Fibroblast of the aortic adventitia (primary cell): ENCODE results near the gene PITPNM3. TPM values are rescaled to one million over a fixed set of nuclear protein-coding genes. Genes with fewer than 3 reads are reported as not detected.

Source experiments
- DNase-seq: peaks from one replicate; pipeline ENCODE4 v3.0.0-alpha.2; 2010; ENCODE audit warnings: low read depth
- H3K4me3 ChIP-seq: 2 replicates; pipeline ENCODE4 v1.5.1; 2011; ENCODE audit warnings: low read depth, mild to moderate bottlenecking, control low read depth, low read length, moderate library complexity
- total RNA-seq: library from RNA; depleted of rRNA; stranded (reverse); fragments of >200 nt; gene quantifications from 2 replicates; pipeline ENCODE4 v1.2.3, GENCODE V29; 2012; ENCODE audit warnings: low replicate concordance
- TF ChIP-seq, protein P1 (sequence below): IDR thresholded peaks from 2 replicates; pipeline ENCODE4 v1.5.1; 2011; ENCODE audit warnings: mild to moderate bottlenecking, low read length, control low read depth, inconsistent platforms; ENCODE audit not compliant: insufficient read depth

The PITPNM3 gene
- total RNA-seq, 1 donor, result 1.3 TPM

DNA sequence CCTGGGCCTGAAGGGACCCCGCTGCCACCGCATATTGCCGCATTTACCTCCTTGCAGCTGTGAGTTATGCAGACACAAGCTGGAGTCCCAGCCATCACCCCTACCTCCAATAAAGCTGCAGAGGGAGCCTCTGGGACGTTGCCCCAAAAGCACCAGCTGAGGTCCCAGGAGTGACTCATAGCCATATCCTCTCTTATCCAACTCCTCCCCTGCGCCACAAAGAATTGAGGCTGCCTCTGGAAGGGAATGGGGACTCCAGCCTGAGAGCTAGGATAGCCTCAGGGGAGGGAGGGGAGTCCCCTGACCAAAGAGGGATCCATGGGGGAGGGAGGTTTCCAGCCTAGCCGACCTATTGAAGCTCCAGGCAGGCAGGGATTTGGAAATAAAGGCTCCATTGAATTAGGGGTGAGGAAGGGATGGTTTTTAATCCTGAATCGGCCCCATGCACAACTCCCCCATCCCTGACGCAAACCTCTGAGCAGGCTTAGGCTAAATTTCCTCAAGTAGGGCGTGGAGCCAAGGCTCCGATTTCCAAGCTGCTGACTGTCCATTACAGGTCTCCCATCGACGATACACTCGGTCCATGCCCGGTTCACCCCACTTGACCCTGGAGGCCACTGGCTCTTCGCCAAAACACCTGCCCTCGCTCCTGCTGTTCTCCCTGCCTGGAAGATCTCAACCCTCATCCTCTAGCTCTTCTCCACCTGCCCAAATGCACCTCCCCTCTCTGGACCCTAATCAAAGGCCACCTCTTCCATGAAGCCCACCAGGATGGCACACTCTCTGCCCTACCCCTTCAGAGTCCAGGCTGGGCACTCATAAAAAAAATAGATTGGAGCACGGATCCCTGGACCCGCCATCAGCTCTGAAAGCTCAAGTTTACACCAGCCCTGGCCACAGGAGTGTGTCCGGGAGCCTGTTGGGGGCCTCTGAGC lies 84.6 kb downstream of the PITPNM3 start:
- DNase-seq, result peak; percentile 64
- TF ChIP-seq, protein P1, sequence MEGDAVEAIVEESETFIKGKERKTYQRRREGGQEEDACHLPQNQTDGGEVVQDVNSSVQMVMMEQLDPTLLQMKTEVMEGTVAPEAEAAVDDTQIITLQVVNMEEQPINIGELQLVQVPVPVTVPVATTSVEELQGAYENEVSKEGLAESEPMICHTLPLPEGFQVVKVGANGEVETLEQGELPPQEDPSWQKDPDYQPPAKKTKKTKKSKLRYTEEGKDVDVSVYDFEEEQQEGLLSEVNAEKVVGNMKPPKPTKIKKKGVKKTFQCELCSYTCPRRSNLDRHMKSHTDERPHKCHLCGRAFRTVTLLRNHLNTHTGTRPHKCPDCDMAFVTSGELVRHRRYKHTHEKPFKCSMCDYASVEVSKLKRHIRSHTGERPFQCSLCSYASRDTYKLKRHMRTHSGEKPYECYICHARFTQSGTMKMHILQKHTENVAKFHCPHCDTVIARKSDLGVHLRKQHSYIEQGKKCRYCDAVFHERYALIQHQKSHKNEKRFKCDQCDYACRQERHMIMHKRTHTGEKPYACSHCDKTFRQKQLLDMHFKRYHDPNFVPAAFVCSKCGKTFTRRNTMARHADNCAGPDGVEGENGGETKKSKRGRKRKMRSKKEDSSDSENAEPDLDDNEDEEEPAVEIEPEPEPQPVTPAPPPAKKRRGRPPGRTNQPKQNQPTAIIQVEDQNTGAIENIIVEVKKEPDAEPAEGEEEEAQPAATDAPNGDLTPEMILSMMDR, result peak; percentile 27
- no peak overlapping the region for H3K4me3 ChIP-seq

DNA sequence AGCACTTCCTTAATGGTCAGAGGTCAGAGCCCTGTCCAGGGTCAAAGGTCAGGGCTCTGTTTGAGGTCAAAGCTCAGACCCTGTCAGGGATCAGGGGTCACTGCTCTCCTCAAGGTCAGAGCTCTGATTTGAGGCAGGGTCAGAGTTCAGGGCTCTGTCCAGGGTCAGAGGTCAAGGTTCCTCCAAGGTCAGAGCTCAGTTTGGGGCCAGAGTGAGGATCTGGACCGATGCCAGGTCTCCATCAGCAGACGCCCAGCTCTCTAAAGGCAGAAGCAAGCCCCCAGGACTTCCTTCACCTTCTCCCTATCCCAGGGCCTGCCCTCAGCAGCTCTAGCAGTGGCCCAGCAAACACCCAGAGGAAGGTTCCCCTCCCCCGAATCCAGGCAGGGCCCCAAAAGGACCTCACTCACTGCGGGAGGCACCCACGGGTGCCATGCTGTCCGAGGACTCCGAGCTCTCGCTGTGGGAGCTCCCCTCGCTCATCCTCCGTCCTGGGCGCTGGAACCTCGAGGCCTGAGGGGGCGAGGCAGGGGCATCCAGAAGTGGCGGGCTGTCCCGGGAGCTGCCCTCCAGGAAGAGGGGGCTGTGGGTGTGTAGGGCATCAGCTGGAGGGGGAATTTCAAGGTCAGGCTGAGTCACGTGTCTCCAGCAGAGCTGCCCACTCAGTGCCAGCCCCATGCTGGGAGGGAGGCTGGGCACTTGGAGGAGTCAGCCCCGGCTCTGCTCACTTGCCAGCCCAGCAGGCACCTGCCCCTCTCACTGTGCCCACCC lies 85.4 kb downstream of the PITPNM3 start:
- DNase-seq, result no peak
- TF ChIP-seq, protein P1, result no peak
- H3K4me3 ChIP-seq, result no peak overlapping the region

DNA sequence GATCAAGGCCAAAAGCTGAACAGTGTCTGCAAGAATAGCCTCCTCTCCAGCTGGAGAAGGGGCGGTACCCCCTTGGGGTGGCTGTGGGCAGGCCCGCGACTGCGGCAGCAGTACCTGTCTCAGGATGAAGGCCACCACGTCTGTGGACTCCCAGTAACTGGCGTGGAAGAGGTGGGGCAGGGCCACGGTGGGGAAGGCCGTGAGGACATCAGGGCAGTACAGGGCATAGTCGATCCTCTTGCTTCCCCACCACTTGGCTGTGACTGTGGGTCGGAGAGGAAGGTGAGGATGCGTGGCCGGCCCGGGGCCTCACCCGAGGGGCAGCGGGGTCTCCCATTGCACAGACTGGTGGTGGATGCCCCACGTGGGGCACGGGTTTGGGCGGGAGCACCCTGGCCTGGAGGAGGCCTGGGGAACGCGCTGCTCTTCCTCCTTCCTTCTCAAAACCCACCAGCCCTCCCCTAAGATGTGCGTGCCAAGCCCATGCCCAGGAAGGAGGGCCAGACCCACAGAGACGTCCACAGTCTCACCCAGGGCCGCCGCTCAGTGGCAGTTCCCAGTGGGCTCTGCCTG lies 86.1 kb downstream of the PITPNM3 start:
- DNase-seq, result no peak
- TF ChIP-seq, protein P1, result no peak
- no peak overlapping the region for H3K4me3 ChIP-seq

DNA sequence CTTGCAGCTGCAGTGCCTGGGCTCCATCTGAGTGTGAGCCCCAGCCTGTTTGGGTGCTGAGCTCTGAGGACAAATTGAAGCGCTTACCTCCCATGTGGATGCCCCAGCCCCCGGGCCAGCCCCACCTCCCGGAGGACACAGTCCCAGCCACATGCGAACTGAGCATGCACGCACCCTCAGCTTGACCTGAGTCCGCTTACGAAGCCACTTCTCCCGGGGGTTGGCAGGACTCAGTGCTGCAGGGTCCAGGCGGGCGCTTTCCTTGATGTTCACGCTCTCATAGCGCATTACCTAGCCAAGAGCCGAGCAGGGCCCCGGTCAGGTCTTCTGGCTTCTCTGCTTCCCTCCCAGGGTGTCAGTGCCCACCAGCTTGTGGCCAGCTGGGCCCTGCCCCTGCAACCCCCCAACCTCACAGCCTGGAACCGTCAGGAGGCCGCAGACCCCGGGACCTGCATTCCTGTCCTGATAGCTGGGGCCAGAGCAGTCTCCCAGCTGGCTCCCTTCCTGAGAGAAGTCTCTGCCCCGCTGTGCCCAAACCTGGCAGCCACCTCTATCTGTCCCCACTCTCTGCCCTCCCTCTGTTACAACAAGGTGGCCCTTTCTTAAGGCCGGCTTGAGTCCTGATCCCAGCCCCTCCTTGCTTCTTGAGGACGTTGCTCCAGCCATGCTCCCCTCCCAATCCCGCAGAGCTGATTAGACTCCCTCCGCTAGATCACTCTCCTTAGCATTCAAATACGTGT lies 88.1 kb downstream of the PITPNM3 start:
- no peak overlapping the region for H3K4me3 ChIP-seq
- DNase-seq, result no peak
- TF ChIP-seq, protein P1, result no peak

DNA sequence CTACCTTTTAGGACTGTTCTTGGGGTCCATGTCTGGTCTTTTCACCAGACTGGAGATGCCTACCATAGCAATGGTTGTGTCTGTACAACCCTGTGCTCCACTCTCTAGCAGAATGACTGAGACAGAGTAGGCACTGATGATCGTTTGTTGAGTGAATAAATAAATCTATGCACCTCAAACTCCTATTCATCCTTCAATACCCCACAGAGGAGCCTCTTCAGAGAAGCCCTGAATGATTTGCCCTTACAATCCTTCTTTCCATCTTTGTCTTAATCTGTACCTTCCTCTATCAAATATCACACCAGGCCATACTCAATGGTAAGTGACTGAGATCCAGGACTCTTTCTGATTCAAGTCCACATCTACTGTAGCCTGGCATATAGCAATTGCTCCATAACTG lies 88.8 kb downstream of the PITPNM3 start:
- TF ChIP-seq, protein P1, result no peak
- H3K4me3 ChIP-seq, result no peak overlapping the region
- DNase-seq, result no peak
